Activated CD8-positive, alpha-beta memory T cell treated with anti-CD3 and anti-CD28 coated beads, Interleukin-2, amount 50 U/mL, for 48 hours (primary cell): ENCODE results near the gene DBNDD1.
A peak's percentile ranks its signal among the peaks of the same experiment; 100 is the strongest.

Experiments used
- DNase-seq: peaks from one replicate; pipeline ENCODE4 v3.0.0-alpha.2; 2020

DBNDD1 gene

DNA sequence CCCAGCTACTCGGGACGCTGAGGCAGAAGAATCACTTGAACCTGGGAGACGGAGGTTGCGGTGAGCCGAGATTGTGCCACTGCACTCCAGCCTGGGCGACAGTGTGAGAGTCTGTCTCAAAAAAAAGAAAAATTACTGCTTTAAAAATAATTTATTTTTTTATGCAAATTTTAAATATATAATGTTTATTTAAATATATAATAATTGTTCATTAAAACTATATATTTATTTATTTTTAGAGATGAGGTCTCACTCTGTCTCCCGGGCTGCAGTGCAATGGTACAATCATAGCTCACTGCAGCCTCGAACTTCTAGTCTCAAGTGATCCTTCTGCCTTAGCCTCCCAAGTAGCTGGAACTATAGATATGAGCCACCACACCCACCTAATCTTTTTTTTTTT lies 15.2 kb upstream of the DBNDD1 start:
- DNase-seq, result no peak

- no peak for DNase-seq
Observed at GRCh38 chr16:90033387-90033786, 14.1 kb upstream of the DBNDD1 start.

DNA sequence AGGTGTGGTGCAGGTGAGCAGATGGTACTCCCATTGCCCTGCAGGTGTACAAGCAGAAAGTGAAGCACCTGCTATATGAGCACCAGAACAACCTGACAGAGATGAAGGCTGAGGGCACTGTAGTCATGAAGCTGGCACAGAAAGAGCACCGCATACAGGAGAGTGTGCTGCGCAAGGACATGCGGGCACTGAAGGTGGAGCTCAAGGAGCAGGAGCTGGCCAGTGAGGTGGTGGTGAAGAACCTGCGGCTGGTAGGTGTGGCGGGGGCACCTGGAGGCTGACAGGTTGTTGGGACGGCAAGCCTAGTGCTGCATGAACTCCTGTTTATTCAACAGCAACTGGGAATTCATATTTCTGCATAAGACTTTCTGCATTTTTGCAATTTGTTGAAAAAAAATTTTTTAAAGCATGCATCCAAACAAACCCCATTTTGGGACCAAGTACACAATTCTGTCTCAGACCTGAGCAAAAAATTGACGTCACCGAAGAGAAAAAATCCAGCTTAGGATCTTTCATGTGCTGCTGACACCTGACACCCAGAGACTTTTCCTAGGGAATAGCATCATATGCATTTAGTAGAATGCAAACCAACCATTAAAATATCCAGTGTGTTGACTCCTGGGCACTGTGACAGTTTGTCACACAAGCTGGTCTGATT lies 13.5 kb upstream of the DBNDD1 start:
- DNase-seq, result no peak

GRCh38 chr16:90031931-90032673 lies 12.8 kb upstream of the DBNDD1 start:
- DNase-seq, result no peak

- DNase-seq, result no peak
Observed at GRCh38 chr16:90031186-90031930, 12.1 kb upstream of the DBNDD1 start.

GRCh38 chr16:90028985-90029384 lies 9.7 kb upstream of the DBNDD1 start:
- DNase-seq, result no peak

- DNase-seq, result no peak
Observed at GRCh38 chr16:90027611-90028010, 8.4 kb upstream of the DBNDD1 start.

- DNase-seq, result no peak
Observed at GRCh38 chr16:90026135-90026534, 6.9 kb upstream of the DBNDD1 start.

GRCh38 chr16:90023078-90023447 lies 3.8 kb upstream of the DBNDD1 start:
- DNase-seq, result no peak

GRCh38 chr16:90022209-90023077 lies 3.2 kb upstream of the DBNDD1 start:
- DNase-seq, result peak; percentile 93

DNA sequence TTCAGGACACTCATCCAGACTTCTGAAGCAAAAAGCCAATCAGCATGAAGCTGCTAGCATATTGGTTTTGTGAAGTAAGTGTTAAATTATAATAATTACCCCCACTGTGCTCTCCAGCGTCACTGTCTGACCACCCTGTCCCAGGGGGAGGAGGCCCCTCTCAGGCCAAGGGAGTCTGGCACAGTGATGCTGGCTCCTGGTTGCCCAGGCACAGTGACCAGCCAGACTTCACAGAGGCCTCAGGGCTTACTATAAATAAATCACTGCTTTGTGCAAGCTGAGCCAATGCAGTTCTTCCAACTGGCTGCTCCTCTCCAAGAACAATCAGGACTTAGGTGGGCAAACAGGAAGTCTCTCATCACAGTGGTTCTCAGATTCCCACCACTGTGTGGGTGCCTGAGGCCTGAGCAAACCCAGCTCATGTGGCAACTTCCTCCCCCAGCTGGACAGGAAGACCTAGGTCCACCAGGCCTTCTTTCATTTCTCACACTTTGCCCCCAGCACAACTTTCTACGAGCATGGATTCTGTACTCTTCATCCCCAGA lies 1.7 kb upstream of the DBNDD1 start:
- DNase-seq, result no peak

DNA sequence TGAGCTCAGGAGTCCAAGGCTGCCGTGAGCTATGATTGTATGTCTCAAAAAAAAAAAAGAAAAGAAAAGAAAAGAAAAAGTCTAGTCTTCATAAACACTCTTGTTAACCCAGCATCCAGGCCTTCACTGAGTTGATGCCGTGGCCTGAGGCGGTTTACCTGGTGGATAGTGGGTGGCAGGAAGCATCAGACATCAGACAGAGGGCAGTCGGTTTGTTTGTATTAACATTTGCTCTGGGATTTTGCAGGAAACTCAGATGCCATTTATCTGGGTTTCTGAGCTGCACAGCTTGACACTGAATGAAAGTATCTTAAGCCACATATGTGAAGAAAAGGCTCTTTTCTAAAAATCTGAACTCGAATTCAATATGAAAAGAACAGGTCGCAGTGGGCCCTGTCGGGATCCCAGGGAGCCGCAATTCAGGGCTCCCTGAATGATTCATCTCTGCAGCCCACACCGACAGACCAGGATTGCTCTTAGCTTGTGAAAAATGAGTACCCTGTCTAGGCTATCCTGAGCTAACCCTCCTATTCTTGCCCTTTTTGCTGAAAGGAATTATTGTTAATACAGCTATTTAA lies 1.1 kb upstream of the DBNDD1 start:
- DNase-seq, result no peak

GRCh38 chr16:90019543-90020259 lies 445 bp upstream of the DBNDD1 start:
- peak; percentile 79 for DNase-seq

- no peak for DNase-seq
Observed at GRCh38 chr16:90018297-90018651, 982 bp downstream of the DBNDD1 start.

DNA sequence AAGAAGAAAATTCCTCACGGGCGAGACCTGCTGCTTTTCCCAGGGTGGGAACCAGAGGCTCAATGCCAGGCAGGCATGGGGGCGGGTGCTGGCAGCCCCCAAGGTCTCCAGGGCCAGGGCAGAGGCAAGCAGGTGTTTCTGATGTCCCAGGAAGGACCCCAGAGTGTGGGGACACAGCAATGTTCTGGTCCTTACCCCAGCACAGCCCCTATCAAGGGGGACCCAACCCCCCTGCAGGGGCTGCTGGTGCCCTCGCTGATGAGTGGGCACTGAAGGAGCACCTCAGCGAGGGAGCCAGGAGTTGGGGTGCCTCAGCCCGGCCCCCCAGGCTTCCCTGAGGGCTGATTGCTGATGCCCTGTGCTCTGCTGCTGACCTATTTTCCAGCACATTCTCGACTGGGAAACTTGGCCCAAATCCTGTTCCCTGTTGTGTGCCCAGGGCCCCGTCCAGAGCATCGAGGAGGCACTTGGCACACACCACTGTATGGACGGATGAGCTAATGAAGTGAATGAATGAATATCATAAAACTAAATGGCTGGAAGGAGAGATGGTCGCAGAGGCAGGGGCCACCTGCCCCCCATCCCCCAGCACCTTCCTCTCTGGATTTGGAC lies 2.8 kb downstream of the DBNDD1 start:
- no peak for DNase-seq

GRCh38 chr16:90015586-90016338 lies 3.5 kb downstream of the DBNDD1 start:
- DNase-seq, result no peak

DNA sequence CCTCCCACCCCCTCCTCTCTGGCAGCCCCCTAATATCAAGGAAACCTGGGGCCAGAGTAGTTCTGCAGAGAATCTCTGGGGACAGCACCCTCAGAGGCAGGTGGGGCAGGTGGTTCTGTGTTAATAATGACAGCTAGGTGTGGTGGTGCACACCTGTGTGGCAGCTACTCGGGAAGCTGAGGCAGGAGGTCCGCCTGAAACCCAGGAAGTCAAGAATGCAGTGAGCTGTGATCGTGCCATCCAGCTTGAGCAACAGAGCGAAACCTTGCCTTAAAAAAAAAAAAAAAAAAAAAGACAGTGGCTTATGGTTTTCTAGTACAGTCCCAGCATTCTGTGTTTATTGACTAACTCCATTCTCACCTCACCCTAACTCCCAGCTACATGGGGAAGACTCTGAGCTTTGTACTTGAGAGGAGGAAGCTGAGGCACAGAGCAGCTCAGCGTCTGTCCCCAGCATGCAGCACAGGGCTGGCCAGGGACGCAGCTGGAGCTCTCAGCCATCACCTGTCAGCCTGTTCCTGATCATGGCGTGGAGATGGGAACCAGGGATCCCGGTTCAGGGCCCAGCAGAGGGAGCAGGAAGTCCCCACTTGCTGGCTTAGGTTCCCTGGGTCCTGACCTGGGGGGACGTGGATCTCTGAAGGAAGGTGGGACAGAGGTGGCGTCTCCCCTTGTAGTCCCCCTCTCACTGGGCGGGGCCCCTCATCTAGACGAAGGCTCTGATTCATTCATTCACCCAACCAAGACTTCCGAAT lies 6.1 kb downstream of the DBNDD1 start:
- DNase-seq, result no peak

GRCh38 chr16:90011908-90012501 lies 7.3 kb downstream of the DBNDD1 start:
- no peak for DNase-seq

GRCh38 chr16:90011508-90011819 lies 7.8 kb downstream of the DBNDD1 start:
- DNase-seq, result no peak
